B cell (primary cell): ENCODE measurements around the gene C1orf105.

Source experiments
- EZH2 ChIP-seq: IDR thresholded peaks from 2 replicates; pipeline ENCODE4 v1.6.1; 2012; ENCODE audit warnings: borderline replicate concordance, low read depth, mild to moderate bottlenecking, moderate library complexity, low read length; ENCODE audit not compliant: insufficient read depth, poor library complexity, severe bottlenecking
- TF ChIP-seq, protein P1 (sequence below): fragments of 200-600 bp; IDR thresholded peaks from one replicate; pipeline ENCODE4 v1.8.0; 2022; ENCODE audit warnings: antibody characterized with exemption, mild to moderate bottlenecking

DNA sequence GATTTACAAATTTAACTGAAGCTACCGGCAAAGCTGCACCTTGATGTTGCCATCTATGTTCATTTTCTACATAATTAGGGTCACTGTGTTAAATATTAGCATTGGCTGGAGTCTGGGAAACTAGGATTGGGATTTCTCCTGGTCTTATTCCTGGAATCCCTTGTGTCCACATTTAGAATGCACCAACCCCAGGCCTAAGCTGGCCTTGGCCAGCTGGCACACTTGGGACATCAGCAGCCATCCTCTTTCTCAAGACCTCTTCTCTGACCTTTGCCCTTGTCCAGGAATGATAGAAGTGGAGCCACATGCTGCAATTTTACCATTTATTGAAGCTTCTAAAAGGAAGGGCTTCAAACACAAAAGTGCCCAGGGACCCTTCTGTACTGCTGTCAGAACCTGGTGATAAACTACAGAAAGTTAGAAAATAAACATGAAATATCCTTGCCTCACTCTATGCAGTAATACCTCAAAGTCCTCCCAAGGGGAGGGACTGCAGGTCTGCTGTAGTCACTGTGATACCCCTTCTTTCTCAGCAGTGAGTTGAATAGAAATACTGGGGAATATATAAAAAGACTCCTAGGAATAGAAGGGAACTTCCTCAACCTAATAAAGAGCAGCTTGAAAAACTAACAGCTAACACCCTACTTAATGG, 37.1 kb downstream of the C1orf105 start:
- TF ChIP-seq, protein P1, sequence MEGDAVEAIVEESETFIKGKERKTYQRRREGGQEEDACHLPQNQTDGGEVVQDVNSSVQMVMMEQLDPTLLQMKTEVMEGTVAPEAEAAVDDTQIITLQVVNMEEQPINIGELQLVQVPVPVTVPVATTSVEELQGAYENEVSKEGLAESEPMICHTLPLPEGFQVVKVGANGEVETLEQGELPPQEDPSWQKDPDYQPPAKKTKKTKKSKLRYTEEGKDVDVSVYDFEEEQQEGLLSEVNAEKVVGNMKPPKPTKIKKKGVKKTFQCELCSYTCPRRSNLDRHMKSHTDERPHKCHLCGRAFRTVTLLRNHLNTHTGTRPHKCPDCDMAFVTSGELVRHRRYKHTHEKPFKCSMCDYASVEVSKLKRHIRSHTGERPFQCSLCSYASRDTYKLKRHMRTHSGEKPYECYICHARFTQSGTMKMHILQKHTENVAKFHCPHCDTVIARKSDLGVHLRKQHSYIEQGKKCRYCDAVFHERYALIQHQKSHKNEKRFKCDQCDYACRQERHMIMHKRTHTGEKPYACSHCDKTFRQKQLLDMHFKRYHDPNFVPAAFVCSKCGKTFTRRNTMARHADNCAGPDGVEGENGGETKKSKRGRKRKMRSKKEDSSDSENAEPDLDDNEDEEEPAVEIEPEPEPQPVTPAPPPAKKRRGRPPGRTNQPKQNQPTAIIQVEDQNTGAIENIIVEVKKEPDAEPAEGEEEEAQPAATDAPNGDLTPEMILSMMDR, result no peak
- TF ChIP-seq EZH2, result no peak
